NCI-H2196 treated with DMSO at 0.1 percent for 48 hours (cell line): ENCODE measurements around the gene CSH2.

Source experiments
- DNase-seq: peaks from one replicate; lab custom pipeline; 2025; ENCODE audit not compliant: unreplicated experiment; lab: John Stamatoyannopoulos, UW

CSH2 gene

GRCh38 chr17:63834431-63835166 lies 38.9 kb downstream of the CSH2 start:
- DNase-seq = peak; percentile 56

DNA sequence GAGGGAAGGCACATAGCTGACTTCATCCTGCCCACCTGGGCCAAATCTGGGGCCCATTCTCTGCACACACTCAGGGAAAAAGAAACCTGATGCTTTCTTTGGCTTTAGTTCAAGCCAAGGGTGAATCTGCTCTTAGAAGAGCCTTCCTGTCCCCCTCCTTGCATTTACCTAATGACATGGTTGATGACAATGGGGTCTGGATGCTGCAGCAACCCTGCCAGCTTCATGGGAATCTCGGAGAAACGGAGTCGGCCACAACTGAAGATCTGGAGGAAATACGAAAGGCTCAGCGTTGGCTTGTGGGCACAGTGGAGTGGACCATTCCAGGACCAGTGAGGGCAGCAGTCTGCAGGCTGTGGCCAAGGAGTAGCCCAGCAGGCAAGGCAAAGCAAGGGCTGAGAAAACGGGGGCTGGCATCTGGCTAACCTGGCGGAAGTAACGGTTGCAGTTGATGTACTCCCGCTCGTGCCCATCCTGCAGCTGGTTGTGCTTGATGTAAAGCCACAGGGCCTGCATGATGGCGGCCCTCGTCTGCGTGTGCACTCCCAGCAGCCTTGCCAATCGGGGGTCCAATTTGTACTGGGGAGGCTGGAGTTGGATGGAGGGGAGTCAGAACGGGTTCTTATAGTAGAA lies 39.6 kb downstream of the CSH2 start:
- DNase-seq = no peak

DNA sequence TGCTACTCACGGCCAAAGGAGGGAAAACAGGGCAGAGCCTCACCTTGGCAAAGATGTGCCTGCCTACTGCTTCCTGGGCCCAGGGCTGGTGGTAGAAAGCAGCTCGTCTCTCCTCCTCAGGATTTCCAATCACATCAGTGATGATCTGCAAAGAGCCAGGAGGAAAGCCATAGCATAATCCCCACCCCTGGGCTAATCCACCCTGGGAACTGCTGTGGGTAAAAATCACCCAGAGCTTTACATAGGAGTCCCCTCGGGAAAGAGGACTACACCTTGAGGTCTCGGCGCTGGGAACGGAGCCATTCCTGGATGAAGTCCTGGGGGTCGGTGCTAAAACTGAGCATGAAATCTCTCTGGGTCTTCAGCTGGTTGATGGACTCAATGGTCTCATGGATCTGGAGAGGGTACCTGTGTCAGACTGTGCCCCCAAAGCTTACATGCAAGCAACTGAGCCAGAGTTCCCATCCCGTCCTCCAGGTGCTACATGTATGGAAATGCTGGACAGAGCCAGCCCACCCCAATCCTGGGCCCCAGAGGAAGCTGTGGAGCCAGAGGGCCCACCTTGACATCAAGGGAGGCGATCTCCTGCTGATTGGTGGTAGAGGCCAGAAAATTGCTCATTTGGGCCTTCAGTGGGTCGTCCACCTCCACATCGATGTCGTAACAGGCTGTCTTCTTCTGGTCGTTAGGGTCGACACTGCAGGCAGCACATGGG lies 40.3 kb downstream of the CSH2 start:
- no peak for DNase-seq

- DNase-seq = no peak
These were observed 41.0 kb downstream of the CSH2 start for GRCh38 chr17:63832455-63832854.

DNA sequence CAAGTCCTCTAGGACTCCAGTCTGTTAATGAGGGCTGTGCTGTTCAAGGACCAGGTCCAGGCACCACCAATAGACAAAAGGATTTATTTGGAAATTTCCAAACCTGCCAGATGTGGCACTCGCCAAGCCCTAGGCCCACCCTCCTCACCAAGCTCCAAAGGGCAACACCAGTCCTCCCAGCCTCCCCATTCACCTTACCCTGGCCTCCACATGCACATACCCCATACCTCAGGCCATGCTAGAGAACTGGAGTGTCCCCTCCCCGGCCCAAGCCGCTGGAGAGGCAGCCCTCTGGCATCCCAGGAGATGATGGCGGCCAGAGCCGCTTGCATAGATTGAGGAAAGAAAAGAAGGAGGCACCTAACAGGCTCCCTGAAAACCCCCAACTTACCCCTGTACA lies 41.5 kb downstream of the CSH2 start:
- no peak for DNase-seq

- no peak for DNase-seq
These were observed 42.0 kb downstream of the CSH2 start for GRCh38 chr17:63831505-63831904.

GRCh38 chr17:63830904-63831491 lies 42.5 kb downstream of the CSH2 start:
- DNase-seq = no peak

- DNase-seq = no peak
These were observed 43.2 kb downstream of the CSH2 start for GRCh38 chr17:63830278-63830677.

DNA sequence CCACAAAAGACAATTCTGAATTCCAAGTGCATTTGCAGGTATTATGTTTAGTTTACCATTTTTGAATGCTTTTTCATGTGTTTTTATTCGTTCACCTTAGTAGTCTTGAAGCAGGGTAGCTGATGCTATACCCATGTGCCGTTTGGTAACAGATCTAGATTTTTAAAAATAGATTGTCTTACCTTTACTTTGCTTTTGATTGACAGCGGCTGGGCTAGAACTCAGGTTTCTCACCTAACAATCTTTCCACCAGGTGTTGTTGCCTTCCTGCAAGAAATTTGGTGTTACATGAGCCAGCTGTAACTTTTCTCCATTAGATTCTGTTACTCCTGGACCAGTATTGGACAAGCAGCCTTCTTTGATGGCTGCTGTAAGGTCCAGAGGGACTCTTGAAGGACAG lies 44.5 kb downstream of the CSH2 start:
- DNase-seq = no peak

DNA sequence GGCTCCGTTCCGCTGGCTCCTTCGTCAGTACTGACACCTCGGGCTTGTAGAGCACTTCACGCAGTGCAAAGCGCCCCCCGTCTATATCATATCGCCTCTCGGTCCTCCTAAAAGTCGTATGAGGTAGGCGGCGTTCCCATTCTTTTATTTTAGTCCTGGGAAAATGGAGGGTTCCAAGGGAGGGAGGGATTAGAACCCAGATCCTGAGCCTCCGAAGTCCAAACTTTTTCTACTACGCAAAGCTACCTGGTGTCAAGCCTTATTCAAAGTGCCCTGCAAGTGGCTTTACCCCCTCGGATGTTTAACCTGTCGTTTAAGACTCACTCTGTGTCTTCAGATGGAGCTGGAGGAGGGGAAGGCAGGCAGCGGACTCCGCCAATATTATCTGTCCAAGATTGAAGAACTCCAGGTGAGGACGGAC lies 45.7 kb downstream of the CSH2 start:
- no peak for DNase-seq

- peak; percentile 87 for DNase-seq
These were observed 46.3 kb downstream of the CSH2 start, which contains the start of the genes FTSJ3 and PSMC5 for GRCh38 chr17:63827002-63827800. Gene FTSJ3 (minus strand): TSS chr17:63827663. CDS start chr17:63826902, 761 bp downstream. Gene PSMC5 (plus strand): TSS chr17:63827431. CDS start chr17:63827491, 60 bp downstream.

DNA sequence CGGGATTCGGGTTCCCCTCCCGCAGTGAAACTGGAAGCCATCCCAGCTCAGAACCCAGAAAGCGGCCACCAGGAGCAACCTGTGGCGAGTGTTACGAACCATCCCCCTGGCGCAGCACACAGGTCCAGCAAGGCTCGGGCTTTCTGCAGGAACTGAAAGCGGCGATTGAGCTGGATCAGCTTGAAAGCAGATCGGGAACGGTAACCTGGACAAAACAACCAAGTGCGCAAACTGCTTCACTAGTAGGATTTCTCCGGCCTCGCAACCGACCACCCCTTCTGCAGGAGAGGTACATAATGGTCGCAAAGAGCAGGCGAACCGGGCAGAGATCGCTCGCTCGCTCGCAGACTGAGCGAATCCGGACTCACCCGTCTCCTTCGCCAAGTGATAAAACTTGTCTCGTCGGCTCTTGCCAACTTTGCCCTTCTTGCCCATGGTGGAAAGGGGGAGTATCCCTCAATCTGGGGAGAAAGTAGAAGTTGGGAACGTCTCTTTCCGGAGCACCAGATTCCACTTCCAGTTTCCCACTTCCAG lies 46.9 kb downstream of the CSH2 start:
- no peak for DNase-seq

GRCh38 chr17:63824362-63824761 lies 49.1 kb downstream of the CSH2 start:
- DNase-seq = no peak

DNA sequence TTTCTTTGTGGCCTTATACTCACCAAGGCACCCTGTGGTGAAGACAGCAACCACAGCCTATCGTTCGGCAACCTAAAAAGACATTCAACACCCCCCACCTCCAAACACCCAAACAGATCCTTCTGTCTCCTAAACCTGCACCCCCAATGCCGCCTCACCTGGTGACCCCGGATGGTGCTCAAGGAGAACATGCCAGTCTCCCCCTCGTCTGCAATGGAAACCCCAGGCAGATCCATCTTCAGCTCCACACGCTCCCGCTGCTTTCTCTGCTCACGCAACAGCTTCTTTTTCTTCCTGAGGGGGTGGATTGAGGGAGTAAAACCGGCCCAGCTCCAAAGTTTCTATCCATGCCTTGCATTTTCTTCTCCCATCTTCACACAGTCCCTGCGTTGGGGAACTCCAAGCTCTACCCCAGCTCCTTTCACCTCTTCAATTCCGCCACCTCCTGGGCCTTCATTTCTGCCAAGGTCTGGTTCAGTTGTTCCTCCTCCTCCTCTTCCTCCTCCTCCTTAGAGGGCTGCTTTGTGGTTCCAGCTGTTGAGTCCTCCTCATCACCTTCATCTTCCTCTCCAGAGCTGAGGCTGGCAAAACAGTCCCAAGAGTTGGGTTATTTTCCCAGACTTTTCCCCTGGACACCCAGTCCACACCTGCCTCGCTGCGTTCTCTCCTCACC lies 49.7 kb downstream of the CSH2 start:
- no peak for DNase-seq

DNA sequence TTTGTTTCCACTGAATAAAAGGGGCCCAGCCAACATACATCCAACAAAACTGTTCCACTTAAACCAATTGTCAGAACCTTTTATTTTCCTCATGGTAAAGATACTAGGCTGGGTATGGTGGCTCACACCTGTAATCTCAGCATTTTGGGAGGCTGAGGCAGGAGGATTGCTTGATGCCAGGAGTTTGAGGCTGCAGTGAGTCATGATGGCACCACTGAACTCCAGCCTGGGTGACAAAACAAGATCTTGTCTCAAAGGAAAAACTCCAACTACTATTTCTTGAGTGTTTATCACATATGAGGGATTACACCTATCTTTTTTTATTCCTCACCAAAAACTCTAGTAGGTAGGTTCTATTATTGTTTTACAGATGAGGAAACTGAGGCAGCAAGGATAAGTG lies 50.9 kb downstream of the CSH2 start:
- no peak for DNase-seq
